IMR-90 (cell line): Measurements from ENCODE around the gene KCNN3. TPM values are rescaled to one million over a fixed set of nuclear protein-coding genes. Genes with fewer than 3 reads are reported as not detected.

Experiments used
- ATAC-seq: fragments of 200-7000 bp; cut with Tn5 transposase; 2 replicates; pipeline ENCODE4 v1.9.1; 2020; ENCODE audit warnings: low read depth, mild to moderate bottlenecking, moderate library complexity
- BruUV-seq: library from RNA; stranded (reverse); fragments of 400-500 nt; replicated peaks from 2 replicates; lab custom pipeline; 2021; lab: Mats Ljungman, UMichigan
- CTCF ChIA-PET: fragments of 300-600 bp; formaldehyde crosslinking; extraction: SDS; loops from one replicate; lab custom pipeline; 2021; ENCODE audit warnings: antibody characterized with exemption; lab: Yijun Ruan, JAX
- POLR2A ChIA-PET: fragments of 300-600 bp; sonication (Branson Sonifier 250); formaldehyde crosslinking; loops from one replicate; lab custom pipeline; 2022; ENCODE audit warnings: antibody characterized with exemption; ENCODE audit not compliant: unreplicated experiment; lab: Charles Lee
- DNase-seq: peaks from one replicate; pipeline ENCODE4 v3.0.0; 2013
- H2AFZ ChIP-seq: replicated peaks from 2 replicates; pipeline ENCODE3; 2013; ENCODE audit warnings: low read length, mild to moderate bottlenecking; ENCODE audit not compliant: poor library complexity
- H2AK5ac ChIP-seq: 2 replicates; pipeline ENCODE4 v1.6.1; 2013; ENCODE audit warnings: low read depth, low read length, inconsistent platforms
- H2AK9ac ChIP-seq: replicated peaks from 2 replicates; pipeline ENCODE3; 2013; ENCODE audit warnings: mild to moderate bottlenecking, low read depth, low read length, moderate library complexity; ENCODE audit not compliant: poor library complexity
- H2BK120ac ChIP-seq: 2 replicates; pipeline ENCODE4 v1.6.1; 2013; ENCODE audit warnings: low read depth, low read length, inconsistent platforms
- H2BK15ac ChIP-seq: 3 replicates; pipeline ENCODE4 v1.6.1; 2013; ENCODE audit warnings: low read depth, low read length, inconsistent platforms
- H2BK20ac ChIP-seq: 2 replicates; pipeline ENCODE4 v1.6.1; 2013; ENCODE audit warnings: low read depth, mild to moderate bottlenecking, inconsistent platforms, low read length, moderate library complexity
- H2BK5ac ChIP-seq: 2 replicates; pipeline ENCODE4 v1.6.1; 2013; ENCODE audit warnings: mild to moderate bottlenecking, low read depth, low read length, inconsistent platforms; ENCODE audit not compliant: poor library complexity, severe bottlenecking
- H3K14ac ChIP-seq: replicated peaks from 2 replicates; pipeline ENCODE4 v1.6.1; 2013; ENCODE audit warnings: low read depth, low read length, inconsistent platforms
- H3K18ac ChIP-seq: 2 replicates; pipeline ENCODE4 v1.6.1; 2013; ENCODE audit warnings: low read depth, low read length, control low read depth
- H3K23ac ChIP-seq: 2 replicates; pipeline ENCODE4 v1.6.1; 2013; ENCODE audit warnings: low read depth, low read length, inconsistent platforms
- H3K27ac ChIP-seq: 2 replicates; pipeline ENCODE4 v1.5.1; 2013; ENCODE audit warnings: mild to moderate bottlenecking, control low read depth, low read length; ENCODE audit not compliant: insufficient read depth
- H3K27me3 ChIP-seq: 2 replicates; pipeline ENCODE4 v1.6.1; 2013; ENCODE audit warnings: low read length; ENCODE audit not compliant: control insufficient read depth, insufficient read depth
- H3K36me3 ChIP-seq: 2 replicates; pipeline ENCODE4 v1.6.1; 2013; ENCODE audit warnings: low read length, mixed read lengths; ENCODE audit not compliant: control insufficient read depth, insufficient read depth
- H3K4ac ChIP-seq: 2 replicates; pipeline ENCODE4 v1.6.1; 2013; ENCODE audit warnings: low read depth, low read length, inconsistent platforms
- H3K4me1 ChIP-seq: 2 replicates; pipeline ENCODE4 v1.6.1; 2013; ENCODE audit warnings: low read length, mixed read lengths; ENCODE audit not compliant: control insufficient read depth, insufficient read depth
- H3K4me2 ChIP-seq: 2 replicates; pipeline ENCODE4 v1.6.1; 2013; ENCODE audit warnings: low read depth, mild to moderate bottlenecking, control low read depth, low read length, moderate library complexity
- H3K4me3 ChIP-seq: 2 replicates; pipeline ENCODE4 v1.5.1; 2013; ENCODE audit warnings: low read depth, mild to moderate bottlenecking, control low read depth, low read length, moderate library complexity; ENCODE audit not compliant: insufficient read depth
- H3K56ac ChIP-seq: 2 replicates; pipeline ENCODE4 v1.6.1; 2013; ENCODE audit warnings: low read length, inconsistent platforms; ENCODE audit not compliant: insufficient read depth; ENCODE audit errors: extremely low read depth
- H3K79me1 ChIP-seq, 2 experiments: 2 replicates each; pipeline ENCODE4 v1.6.1; 2013; ENCODE audit warnings: low read length in 2 of 2, inconsistent platforms in 1 of 2, low read depth in 1 of 2
- H3K9ac ChIP-seq: 2 replicates; pipeline ENCODE4 v1.6.1; 2013; ENCODE audit warnings: low read depth, low read length, control low read depth
- H3K9me1 ChIP-seq: 2 replicates; pipeline ENCODE4 v1.6.1; 2013; ENCODE audit warnings: low read length, inconsistent platforms; ENCODE audit not compliant: insufficient read depth
- H3K9me3 ChIP-seq: 2 replicates; pipeline ENCODE4 v1.6.1; 2013; ENCODE audit warnings: low read length; ENCODE audit not compliant: control insufficient read depth, insufficient read depth
- H4K20me1 ChIP-seq: 2 replicates; pipeline ENCODE4 v1.6.1; 2013; ENCODE audit warnings: low read length, inconsistent platforms; ENCODE audit not compliant: insufficient read depth
- H4K5ac ChIP-seq: 2 replicates; pipeline ENCODE4 v1.6.1; 2013; ENCODE audit warnings: mild to moderate bottlenecking, low read depth, low read length, control low read depth
- H4K8ac ChIP-seq, 2 experiments: 2 replicates each; pipeline ENCODE4 v1.6.1; 2013; ENCODE audit warnings: low read depth in 2 of 2, low read length in 2 of 2, control low read depth in 1 of 2, inconsistent platforms in 1 of 2
- H4K91ac ChIP-seq: 2 replicates; pipeline ENCODE4 v1.6.1; 2013; ENCODE audit warnings: low read depth, low read length, inconsistent platforms; ENCODE audit not compliant: insufficient read depth
- BHLHE40 ChIP-seq: fragments of 150-350 bp; IDR thresholded peaks from 2 replicates; pipeline ENCODE4 v1.6.1; 2016; ENCODE audit warnings: mild to moderate bottlenecking, low read depth, low read length
- CEBPB ChIP-seq: IDR thresholded peaks from 2 replicates; pipeline ENCODE4 v1.6.1; 2012; ENCODE audit warnings: low read depth, low read length, improper control_type of control experiment
- CHD1 ChIP-seq: IDR thresholded peaks from 2 replicates; pipeline ENCODE4 v1.6.1; 2012; ENCODE audit warnings: low read depth, low read length, improper control_type of control experiment
- CTCF ChIP-seq: conservative IDR thresholded peaks from 2 replicates; pipeline ENCODE4 v1.5.1; 2012; ENCODE audit warnings: mild to moderate bottlenecking, low read depth, low read length, improper control_type of control experiment
- ELK1 ChIP-seq: fragments of 150-350 bp; IDR thresholded peaks from 2 replicates; pipeline ENCODE4 v1.6.1; 2016; ENCODE audit warnings: low read depth, mild to moderate bottlenecking, low read length, moderate library complexity, borderline replicate concordance
- FOS ChIP-seq: fragments of 150-350 bp; IDR thresholded peaks from 2 replicates; pipeline ENCODE4 v1.6.1; 2016; ENCODE audit warnings: low read depth, low read length
- MAFK ChIP-seq: IDR thresholded peaks from 2 replicates; pipeline ENCODE4 v1.6.1; 2012; ENCODE audit warnings: low read depth, low read length, improper control_type of control experiment
- MAZ ChIP-seq: IDR thresholded peaks from 2 replicates; pipeline ENCODE4 v1.6.1; 2012; ENCODE audit warnings: low read depth, mild to moderate bottlenecking, low read length, improper control_type of control experiment, moderate library complexity, borderline replicate concordance
- MXI1 ChIP-seq: IDR thresholded peaks from 2 replicates; pipeline ENCODE4 v1.6.1; 2012; ENCODE audit warnings: low read depth, mild to moderate bottlenecking, low read length, moderate library complexity, borderline replicate concordance
- NFE2L2 ChIP-seq: fragments of 150-350 bp; IDR thresholded peaks from 2 replicates; pipeline ENCODE4 v1.6.1; 2016; ENCODE audit warnings: low read depth, mild to moderate bottlenecking, low read length
- POLR2A ChIP-seq: IDR thresholded peaks from 2 replicates; pipeline ENCODE4 v1.6.1; 2012; ENCODE audit warnings: mild to moderate bottlenecking, low read depth, low read length
- RAD21 ChIP-seq: IDR thresholded peaks from 2 replicates; pipeline ENCODE4 v1.6.1; 2012; ENCODE audit warnings: low read length, improper control_type of control experiment
- RCOR1 ChIP-seq: IDR thresholded peaks from 2 replicates; pipeline ENCODE4 v1.6.1; 2012; ENCODE audit warnings: mild to moderate bottlenecking, low read length, improper control_type of control experiment; ENCODE audit not compliant: insufficient replicate concordance
- RFX5 ChIP-seq: IDR thresholded peaks from 2 replicates; pipeline ENCODE4 v1.8.0; 2012; ENCODE audit warnings: low read depth, mild to moderate bottlenecking, low read length, moderate library complexity
- SMC3 ChIP-seq: fragments of 150-350 bp; IDR thresholded peaks from 2 replicates; pipeline ENCODE4 v1.6.1; 2016; ENCODE audit warnings: low read depth, mild to moderate bottlenecking, antibody characterized with exemption, low read length, moderate library complexity
- USF2 ChIP-seq: fragments of 150-350 bp; IDR thresholded peaks from 2 replicates; pipeline ENCODE4 v1.6.1; 2017; ENCODE audit warnings: mild to moderate bottlenecking, antibody characterized with exemption, low read length, low read depth
- WGBS, 2 experiments: methylation state at CpG; one replicate each; pipeline versions ENCODE4 v1.1.5 to v1.1.7; 2013; ENCODE audit warnings: missing lambda C conversion rate in 2 of 2; ENCODE audit not compliant: insufficient read length in 1 of 2; ENCODE audit errors: extremely low coverage in 2 of 2; 5-methylcytosine and 5-hydroxymethylcytosine counted together
- dilution Hi-C: fragments of 300-500 bp; cut with HindIII; formaldehyde crosslinking; loops from one replicate; pipeline ENCODE4 v1.14.3; 2018; ENCODE audit warnings: low sequenced_read_pairs; ENCODE audit not compliant: unreplicated experiment
- in situ Hi-C: fragments of 300-500 bp; cut with MboI; formaldehyde crosslinking; loops from 3 replicates; pipeline ENCODE4 v1.14.3; 2019; ENCODE audit warnings: low sequenced_read_pairs, inconsistent platforms, mixed read lengths
- intact Hi-C: fragments of 100-400 bp; cut with micrococcal nuclease; formaldehyde crosslinking; loops from 2 replicates; pipeline ENCODE4 v1.10.0; 2022
- polyA plus RNA-seq, 3 experiments: library from polyadenylated mRNA; depleted of rRNA; stranded (reverse); fragments of >200 nt; gene quantifications; 2 replicates each; pipeline ENCODE4 v1.2.3, GENCODE V29; 2012; ENCODE audit warnings: low replicate concordance in 1 of 3
- total RNA-seq: library from RNA; depleted of rRNA; stranded (reverse); fragments of >200 nt; gene quantifications from 2 replicates; pipeline ENCODE4 v1.2.3, GENCODE V29; 2012

Gene KCNN3
- total and polyA plus RNA-seq, 2 of the 4 experiments (the other 2 are of a cell fraction): 0.02 TPM; not detected in 1

GRCh38 chr1:154759793-154760192, 110.3 kb downstream of the KCNN3 start:
- Histone ChIP-seq H3K4ac (no peak overlapping the region), H4K5ac (no peak overlapping the region), H2AFZ (no peak overlapping the region), H3K4me1 (no peaks in the 10 kb centered on the region), H3K9me1 (no peaks in the 10 kb centered on the region), H2AK9ac (no peak overlapping the region), H3K23ac (no peak overlapping the region), H3K4me2 (no peak overlapping the region), H2BK5ac (no peak overlapping the region), H3K14ac (no peak overlapping the region), H3K18ac (no peak overlapping the region), H3K27me3 (peaks cover 49% of the 10 kb centered on the region), H2BK120ac (no peak overlapping the region), H4K91ac (no peak overlapping the region), H3K56ac (no peak overlapping the region), H3K4me3 (no peak overlapping the region), H4K8ac (no peak overlapping the region), H2BK20ac (no peak overlapping the region), H3K27ac (no peak overlapping the region), H2BK15ac (no peak overlapping the region), H2AK5ac (no peak overlapping the region), H4K20me1 (no peaks in the 10 kb centered on the region), H3K9ac (no peak overlapping the region), H3K36me3 (no peaks in the 10 kb centered on the region), H3K79me1 (no peaks in the 10 kb centered on the region), H3K9me3 (no peaks in the 10 kb centered on the region)
- dilution Hi-C loops: no loop called here
- BruUV-seq: no TSS peak
- TF ChIP-seq CEBPB (no peak), RFX5 (no peak), FOS (no peak), CTCF (no peak), RAD21 (no peak), MXI1 (no peak), BHLHE40 (no peak), SMC3 (no peak), ELK1 (no peak), NFE2L2 (no peak), CHD1 (no peak), USF2 (no peak), MAZ (no peak), POLR2A (no peak), MAFK (no peak), RCOR1 (no peak)
- no peak for ATAC-seq
- DNase-seq: no peak
- intact Hi-C loops: loop anchor here (5.0 to 10.0 kb wide), 2 partner anchors 65 to 202 kb away; partner anchors contain the start of gene UBE2Q1
- CTCF ChIA-PET: interaction anchor here (1.6 kb wide), 1 partner anchor 10 kb away, joined by 4 read pairs; no protein-coding TSS in a partner anchor
- POLR2A ChIA-PET: no interaction called here
- in situ Hi-C loops: no loop called here
- WGBS, 2 experiments: 100% methylated on average over 4 of the region's 8 CpGs; no CpG with 5 or more reads in 1 of the 2 experiments
